Fibroblast of gingiva (primary cell): ENCODE data around the gene SMARCC2.

Experiments
- DNase-seq: peaks from one replicate; pipeline ENCODE4 v3.0.0-alpha.2; 2011; ENCODE audit warnings: low read depth

Gene SMARCC2

DNA sequence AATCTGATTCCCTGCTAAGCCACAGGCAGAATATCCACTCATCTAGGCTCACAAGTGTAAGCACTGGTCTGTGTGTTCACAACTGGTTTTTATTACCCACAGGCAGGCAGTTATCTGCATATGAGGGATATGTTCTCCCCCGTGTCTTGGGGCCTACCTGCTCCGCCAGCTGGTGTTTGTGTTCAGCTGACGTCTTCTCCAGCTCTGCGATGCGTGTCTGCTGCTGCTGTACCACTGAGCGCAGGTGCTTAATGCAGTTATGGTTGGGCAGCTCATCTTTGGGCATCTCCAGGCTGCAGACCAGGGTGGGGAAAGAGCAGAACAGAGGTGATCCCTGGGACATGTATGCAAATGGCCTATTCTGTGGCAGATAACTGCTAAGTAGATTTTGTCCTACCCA, 18.7 kb upstream of the SMARCC2 start:
- no peak for DNase-seq

DNA sequence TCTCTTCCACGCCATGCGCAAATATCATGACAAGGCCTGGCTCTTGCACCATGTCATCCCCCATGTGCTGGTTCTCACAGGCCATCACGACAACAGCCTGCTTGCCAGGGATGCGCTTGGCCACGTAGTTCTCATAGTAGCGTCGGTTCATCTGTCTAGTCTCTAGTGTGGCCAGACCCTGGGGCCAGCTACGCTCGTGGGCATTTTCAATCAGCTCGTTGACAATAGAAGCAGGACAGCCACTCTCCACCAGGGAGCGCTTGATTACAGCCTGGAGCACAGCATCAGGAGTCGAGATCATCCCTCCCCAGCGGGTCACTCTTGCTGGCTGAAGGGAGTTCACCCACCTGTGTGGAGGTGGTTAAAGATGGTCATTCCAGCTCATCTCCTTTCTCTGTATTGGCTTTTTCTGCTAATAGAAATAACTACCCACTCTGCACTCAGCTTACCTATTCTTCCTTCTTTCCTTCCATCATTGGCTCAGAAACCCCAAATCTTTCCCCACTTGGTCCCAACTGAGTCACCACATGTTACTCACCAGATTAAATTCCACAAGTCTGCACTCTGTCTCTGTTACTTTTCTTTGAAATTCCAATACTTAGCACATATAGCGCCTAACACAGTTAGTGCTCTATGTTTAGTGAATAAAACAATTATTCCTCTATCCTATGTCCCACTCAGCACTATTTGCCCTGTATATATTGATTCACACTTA, 17.3 kb upstream of the SMARCC2 start:
- DNase-seq: peak; percentile 44

GRCh38 chr12:56205445-56205844, 16.2 kb upstream of the SMARCC2 start:
- no peak for DNase-seq

GRCh38 chr12:56204275-56204674, 15.0 kb upstream of the SMARCC2 start:
- DNase-seq: no peak

GRCh38 chr12:56202838-56203237, 13.6 kb upstream of the SMARCC2 start:
- no peak for DNase-seq

GRCh38 chr12:56202366-56202765, 13.1 kb upstream of the SMARCC2 start:
- DNase-seq: no peak

- no peak for DNase-seq
These were observed 9.6 kb upstream of the SMARCC2 start for GRCh38 chr12:56198836-56199235.

DNA sequence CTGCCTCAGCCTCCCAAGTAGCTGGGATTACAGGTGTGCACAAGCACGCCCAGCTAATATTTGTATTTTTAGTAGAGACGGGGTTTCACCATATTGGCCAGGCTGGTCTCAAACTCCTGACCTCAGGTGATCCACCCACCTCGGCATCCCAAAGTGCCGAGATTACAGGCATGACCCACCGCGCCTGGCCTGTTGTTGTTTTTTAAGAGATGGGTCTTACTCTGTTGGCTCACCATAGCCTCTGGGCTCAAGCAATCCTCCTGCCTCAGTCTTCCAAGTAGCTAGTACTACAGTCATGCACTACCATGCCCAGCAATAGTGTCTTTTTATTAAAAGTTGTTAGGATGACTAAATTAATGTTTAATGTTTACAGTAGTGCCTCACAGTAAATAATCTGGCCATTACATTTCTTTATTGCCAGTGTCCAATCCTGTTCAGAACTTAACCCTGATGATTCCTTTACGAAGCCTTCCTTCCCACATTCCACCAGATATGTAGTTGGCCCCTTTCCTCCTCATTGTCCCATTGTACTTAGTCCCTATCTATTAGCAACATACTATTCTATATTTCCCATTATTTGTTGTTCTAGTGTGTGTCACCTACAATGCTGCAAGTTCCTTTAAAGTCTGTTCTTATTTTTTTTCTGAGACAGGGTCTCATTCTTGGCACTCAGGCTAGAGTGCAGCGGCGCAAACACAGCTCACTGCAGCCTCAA, 8.8 kb upstream of the SMARCC2 start:
- no peak for DNase-seq

- peak; percentile 70 for DNase-seq
These were observed 7.7 kb upstream of the SMARCC2 start for GRCh38 chr12:56196818-56197550.

DNA sequence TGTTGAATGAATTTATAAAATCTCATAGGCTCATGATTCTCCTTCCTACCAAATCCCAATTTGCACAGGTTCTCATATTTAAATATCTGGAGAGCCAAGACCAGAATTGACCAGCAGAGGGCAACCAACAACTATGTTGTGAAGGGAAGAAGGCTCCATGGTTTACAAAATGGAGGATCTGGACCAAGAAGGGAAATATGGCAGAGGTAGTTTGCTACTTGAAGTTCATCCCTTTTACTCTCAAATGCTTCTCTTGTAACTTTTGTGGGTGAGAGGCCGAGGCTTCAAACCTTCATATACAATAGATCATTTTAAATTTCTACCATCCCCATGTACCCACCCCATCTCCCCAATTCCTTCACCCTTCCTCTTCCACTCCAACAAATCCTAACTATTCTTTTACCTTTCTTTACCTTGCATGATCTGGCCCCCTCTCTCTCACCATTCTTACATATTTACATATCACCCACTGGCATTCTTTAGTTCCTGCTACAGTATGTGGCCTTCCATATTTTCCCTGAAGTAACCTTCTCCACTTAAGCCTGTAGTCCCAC, 3.8 kb upstream of the SMARCC2 start:
- DNase-seq: peak; percentile 74

GRCh38 chr12:56192582-56192981, 3.3 kb upstream of the SMARCC2 start:
- no peak for DNase-seq

DNA sequence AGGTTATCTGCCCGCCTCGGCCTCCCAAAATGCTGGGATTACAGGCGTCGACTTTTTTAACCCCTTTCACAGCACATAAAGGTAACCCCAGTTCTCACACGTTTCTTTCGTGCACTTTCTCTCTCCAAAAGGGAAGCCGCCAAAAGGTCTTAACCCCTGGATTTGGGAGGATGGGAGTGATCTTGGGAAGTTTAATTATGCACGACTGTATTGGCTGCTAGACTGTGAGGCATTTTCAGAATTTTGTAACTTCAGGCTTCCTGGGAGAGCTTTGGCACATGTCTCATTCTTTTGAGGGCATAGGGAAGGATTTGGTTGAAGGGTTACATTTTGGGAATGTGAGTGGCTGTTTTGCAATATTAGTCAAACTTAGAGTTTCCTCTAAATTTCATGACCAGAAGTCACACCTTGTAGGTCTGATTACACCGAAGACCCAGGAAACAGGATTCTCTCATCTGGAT, 1.4 kb upstream of the SMARCC2 start:
- DNase-seq: peak; percentile 77

- peak; percentile 68 for DNase-seq
These were observed 823 bp upstream of the SMARCC2 start for GRCh38 chr12:56189918-56190694.

- no peak for DNase-seq
These were observed 545 bp downstream of the SMARCC2 start for GRCh38 chr12:56188778-56189098.

GRCh38 chr12:56188131-56188777, 1.0 kb downstream of the SMARCC2 start:
- DNase-seq: no peak

GRCh38 chr12:56186957-56187356, 2.3 kb downstream of the SMARCC2 start:
- no peak for DNase-seq

- DNase-seq: no peak
These were observed 10.9 kb downstream of the SMARCC2 start for GRCh38 chr12:56178347-56178746.

- no peak for DNase-seq
These were observed 16.4 kb downstream of the SMARCC2 start for GRCh38 chr12:56172839-56173238.

GRCh38 chr12:56169229-56169759, 20.0 kb downstream of the SMARCC2 start:
- no peak for DNase-seq

- DNase-seq: no peak
These were observed 23.9 kb downstream of the SMARCC2 start for GRCh38 chr12:56165369-56165768.

DNA sequence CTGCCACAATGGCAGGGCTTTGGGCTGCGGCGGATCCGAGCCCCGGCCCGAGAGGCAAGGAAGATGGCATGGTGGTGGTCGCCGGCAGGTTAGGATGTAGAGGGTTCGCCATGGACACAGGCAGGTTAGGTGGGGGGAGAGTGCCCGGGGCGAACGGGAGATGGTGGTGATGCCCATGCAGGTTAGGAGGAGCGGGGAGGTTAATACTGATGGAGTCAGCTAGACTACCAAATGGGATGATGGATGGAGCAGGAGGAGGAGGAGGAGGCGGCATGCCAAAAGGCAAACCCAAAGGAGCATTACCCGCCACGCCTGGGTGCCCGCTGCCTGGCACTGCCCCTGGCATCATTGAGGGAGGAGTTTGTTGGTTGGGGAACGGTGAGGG, 24.9 kb downstream of the SMARCC2 start:
- no peak for DNase-seq
